ENCODE data around the gene UBE2E2.

Gene UBE2E2

DNA sequence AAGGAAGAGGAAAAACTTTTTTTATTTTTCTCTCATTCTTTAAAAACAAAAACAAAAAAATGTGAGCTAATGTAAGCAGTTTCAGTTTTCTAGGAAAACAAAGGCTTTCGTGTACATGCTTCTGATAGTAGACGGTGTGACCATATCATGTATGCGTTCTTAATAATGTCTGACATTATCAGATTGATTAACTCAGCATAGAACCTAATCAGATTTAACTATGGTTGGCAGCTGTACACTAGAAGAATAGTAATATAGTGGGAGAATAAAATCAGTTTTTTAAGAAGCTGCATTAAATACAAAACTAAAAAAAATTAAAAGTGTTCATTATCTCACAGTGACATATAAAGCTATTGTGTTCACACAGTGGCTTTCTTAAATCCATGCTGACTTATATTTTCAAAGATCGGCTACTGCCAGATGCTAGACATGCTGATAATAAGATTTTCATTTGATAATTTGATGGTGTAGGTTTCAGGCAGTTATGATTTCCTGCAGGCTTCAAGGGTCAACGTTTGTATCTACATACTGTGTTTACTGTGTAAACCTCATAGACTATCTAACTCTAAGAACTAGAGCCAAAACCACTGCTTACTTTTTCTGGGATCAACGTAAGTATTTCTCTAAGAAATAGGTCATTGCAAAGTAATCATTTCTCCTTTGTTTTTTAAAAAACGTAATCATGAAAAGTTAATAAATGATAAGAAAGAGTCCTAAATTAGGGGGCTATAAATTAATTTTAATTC lies 74.0 kb downstream of the UBE2E2 start:
- DNase-seq (ENCODE audit: low spot score): no peak

DNA sequence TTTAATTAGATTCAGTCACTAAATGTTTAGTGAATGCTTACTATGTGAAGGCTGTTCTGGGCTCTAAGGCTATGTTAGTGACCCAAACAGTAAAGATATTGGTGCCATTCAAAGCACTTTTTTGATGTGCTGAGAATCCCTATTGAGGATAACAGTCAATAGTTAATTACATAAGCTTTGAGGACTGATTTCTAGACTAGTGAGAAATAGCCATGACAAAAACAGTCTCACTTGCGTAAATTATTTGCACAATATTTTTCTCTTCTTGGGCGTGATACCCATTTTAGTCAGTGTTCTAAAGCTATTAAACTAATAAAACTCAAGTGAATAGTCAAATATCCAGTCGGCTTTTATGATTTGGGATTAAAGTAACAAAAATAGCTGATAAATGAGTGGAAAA lies 74.6 kb downstream of the UBE2E2 start:
- DNase-seq (ENCODE audit: low spot score): no peak

DNA sequence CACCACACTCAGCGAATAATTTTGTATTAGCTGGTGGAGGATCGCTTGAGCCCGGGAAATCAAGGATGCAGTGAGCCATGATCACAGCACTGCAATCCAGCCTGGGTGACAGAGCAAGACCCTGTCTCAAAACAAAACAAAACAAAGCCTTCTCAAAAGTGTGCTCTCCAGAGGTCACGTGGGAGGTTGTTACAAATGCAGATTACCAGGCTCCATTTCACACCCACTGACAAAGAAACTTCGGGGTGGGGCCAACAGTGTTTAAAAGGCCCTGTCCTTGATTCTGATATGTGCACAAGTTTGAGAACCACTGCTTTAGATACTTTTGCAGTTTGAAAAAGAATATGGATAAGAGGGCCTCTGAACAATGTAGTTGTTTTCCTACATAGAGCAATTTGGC lies 80.5 kb downstream of the UBE2E2 start:
- no peak for DNase-seq (ENCODE audit: low spot score)

DNA sequence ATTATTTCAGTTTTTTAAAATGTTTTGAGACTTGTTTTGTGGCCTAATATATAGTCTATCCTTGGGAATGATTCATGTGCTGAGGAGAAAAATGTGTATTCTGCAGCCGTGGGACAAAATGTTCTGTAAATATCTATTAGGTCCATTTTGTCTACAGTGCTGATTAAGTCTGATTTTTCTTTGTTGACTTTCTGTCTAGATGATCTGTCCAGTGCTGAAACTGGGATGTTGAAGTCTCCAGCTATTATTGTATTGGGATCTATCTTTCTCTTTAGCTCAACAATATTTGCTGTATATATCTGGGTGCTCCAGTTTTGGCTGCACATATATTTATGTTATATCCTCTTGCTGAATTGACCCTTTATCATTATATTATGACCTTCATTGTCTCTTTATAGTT lies 85.2 kb downstream of the UBE2E2 start:
- DNase-seq (ENCODE audit: low spot score): no peak

DNA sequence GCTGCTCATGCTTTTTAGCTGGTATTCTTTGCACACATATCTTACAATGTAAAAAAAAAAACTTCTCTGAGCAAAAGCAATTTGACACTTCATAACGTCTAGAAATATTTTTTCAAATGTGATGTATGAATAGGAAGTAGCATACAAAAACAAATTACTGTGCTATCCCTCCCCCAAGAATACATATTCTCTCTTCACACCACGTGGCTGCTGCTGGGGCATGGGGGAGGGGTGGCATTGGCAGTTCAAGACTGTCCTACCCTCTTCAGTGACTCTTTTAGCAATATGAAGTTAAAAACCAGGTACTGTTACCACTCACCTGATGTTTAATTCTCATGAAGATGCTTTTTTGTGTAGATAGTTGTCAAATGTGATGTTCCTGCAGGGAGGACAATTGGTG lies 85.6 kb downstream of the UBE2E2 start:
- no peak for DNase-seq (ENCODE audit: low spot score)

DNA sequence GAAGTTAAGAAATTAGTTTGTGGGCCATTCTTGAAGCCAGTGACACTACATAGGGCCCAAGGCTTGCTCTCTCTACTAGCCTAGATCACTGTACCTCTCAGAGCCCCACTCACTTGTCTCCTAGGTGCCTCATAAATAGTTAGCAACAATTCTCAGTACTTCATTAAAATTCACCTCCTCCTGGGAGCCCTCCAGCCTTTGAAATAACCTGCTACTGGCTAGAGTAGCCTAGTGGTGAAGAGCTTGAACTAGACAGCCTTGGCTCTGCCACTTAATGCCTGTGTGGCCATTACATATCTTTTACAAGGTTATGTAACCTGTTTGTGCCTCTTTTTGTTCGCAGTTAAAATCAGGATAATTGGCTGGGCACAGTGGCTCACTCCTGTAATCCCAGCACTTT lies 89.3 kb downstream of the UBE2E2 start:
- DNase-seq (ENCODE audit: low spot score): no peak

DNA sequence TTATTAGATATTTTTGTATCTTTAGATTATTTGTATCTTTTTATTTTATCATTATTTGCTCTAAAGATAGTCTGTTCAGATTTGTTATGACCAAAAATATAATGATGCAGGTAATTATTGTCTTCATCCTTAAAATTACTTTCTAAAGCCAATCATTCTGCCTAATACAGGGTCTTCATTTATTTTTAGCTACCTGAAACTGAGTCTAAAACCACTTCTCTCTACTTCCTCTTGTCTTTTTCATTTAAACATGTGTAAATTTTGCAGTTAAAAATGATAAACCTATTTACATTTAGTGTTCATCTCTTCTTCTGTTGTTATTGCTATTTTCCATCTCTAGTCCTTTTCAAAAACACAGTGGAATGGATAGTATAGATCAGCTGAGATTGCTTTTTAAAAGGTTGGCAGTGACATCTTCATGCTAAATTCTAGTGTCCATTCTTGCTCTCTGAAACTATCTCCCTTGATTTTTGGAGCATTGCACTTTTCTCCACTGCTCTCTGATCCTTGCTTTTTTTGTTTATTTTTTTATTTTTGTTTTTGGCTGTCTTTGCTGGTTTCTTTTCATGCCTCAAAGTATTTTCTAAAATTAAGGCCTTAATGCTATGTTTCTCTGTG lies 91.8 kb downstream of the UBE2E2 start:
- no peak for DNase-seq (ENCODE audit: low spot score)

DNA sequence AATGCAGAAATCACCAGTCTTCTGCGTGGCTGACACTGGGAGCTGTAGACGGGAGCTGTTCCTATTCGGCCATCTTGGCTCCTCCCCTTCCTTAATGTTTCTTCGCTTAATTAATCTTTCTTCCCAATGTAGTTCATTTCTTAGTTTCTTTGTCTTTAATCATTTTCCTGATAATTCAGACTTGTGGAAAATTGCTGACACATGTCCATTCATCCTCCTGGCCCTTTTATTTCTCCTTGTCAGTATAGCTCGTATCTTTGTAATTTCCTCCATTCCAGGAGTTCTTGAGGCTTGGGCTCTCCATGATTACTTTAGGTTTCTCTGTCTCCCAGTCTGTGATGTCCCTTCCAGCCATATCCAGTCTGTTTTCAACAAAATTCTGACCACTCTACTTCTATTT lies 98.7 kb downstream of the UBE2E2 start:
- DNase-seq (ENCODE audit: low spot score): no peak

DNA sequence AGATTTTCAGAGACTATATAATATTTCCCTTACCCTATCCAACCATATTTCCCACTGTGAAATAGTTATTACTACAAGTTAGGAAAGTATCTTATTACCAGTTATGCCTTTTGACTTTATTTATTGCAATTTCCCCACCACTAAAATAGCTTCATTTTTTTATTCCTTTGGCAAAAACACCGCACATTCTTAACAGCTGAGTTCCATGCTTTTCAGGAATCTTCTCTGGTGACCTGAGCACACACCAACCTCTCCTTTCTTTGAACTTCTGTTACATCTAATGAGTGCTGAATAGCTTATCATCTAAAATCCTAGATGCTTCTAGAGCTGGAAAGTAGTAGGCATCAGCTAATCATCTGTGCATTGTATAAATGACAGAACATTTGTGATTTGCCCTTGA lies 99.1 kb downstream of the UBE2E2 start:
- no peak for DNase-seq (ENCODE audit: low spot score)

DNA sequence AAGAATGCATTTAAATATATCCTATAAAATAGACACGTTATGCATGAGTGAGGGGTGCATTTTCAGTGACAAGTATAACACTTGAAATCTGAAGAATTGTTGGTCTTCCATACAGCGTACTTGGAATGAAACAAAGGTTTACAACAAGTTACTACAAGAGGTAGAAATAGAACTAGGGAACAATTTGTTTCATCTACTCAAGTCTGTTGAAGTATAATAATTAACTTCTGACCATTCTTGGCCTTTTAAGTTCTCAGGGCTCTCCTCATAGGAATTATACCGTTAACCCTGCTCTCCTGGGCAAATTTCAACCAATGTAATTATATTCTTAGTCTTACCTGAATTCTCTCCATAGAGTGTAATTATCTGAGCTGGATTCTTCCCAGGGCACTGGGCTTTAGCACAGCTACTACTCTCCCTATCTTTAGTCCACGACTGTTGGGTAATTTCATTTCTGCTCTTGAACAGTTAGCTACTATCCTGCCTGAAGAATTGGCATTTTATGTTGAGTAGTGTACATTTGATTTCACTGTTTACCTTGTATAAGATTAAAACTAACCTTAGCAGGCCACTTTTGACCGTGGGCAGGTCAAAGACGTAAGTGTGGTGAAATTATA lies 100.6 kb downstream of the UBE2E2 start:
- no peak for DNase-seq (ENCODE audit: low spot score)

DNA sequence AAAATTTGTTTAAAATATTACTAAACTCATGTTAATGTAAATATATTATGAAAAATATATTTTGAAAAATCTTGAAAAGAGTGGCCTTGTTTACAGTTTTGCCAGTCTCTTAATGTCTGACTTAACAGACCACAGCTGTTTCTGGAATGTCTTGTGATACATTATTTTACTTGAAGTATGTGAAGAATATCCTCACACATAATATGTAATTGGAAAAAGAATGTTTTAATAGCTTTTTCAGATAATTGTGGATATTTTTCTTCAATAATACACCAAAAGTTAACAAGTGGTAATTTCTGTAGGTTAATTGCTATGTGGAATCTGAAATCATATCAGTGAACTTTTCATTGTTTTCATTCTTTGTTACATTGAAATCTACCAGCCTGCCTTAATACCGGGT lies 101.3 kb downstream of the UBE2E2 start:
- DNase-seq (ENCODE audit: low spot score): no peak

DNA sequence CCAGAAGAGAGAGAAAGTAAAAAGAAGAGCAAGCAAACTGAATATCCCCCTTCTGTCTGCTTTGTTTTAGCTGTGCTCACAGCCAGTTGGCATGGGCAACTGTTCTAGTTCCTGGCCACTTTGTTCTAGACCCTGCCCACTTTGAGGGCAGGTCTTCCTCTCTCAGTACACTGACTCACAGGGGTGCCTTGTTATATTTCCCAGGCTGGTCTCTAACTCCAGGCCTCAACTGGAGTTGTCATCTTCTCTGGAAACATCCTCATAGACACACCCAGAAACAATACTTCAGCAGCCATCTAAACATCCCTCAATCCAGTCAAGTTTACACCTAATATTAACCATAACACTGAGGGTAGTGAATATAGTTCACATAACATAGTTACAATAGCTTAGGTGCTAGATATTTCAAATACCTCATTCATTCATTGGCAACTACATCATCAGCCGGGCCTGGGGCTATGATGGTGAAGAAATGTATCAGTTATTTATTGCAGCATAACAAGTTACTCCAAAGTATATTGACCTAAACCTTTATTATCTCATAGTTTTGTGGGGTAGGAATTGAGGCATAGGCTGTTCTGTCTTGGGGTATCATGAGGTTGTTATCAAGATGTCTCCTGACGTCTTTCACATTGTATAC lies 106.0 kb downstream of the UBE2E2 start:
- no peak for DNase-seq (ENCODE audit: low spot score)

DNA sequence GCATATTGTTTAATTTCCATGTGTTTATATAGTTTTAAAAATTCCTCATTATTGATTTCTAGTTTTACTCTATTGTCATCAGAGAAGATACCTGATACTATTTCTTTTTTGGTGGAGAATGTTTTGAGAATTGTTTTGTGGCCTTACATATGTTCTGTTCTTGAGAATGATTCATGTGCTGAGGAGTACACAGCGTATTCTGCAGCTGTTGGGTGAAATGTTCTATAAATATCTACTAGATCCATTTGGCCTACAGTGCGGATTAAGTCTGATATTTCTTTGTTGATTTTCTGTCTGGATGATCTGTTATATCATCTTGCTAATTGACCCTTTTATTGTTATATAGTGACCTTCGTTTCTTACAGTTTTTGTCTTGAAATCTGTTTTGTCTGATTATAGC lies 109.7 kb downstream of the UBE2E2 start:
- no peak for DNase-seq (ENCODE audit: low spot score)

DNA sequence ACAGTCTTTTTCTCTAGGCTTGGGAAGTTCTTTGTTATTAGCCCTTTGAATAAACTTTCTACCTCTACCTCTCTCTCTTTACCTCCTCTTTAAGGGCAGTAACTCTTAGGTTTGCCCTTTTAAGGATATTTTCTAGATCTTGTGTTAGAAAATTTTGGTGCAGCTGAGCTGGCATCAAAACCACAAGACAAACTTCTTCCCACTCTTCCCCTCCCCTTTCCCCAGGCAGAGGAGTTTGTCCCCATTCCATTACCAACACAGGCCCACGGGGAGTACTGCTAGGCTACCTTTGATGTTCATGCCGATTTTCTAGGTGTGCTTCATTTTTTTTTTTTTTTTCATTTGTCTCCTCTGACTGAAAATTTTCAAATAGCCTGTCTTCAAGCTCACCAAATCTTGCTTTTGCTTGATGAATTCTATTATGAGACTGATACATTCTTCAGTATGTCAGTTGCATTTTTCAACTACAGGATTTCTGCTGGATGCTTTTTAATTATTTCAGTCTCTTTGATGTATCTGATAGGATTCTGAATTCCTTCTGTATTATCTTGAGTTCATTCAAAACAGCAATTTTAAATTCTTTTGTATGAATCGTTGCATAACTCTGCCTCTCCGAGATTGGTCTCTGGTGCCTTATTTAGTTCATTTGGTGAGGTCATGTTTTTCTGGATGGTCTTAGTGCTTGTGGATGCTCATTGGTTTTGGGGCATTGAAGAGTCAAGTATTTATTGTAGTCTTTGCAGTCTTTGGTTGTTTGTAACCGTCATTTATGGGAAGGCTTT lies 112.0 kb downstream of the UBE2E2 start:
- DNase-seq (ENCODE audit: low spot score): no peak

DNA sequence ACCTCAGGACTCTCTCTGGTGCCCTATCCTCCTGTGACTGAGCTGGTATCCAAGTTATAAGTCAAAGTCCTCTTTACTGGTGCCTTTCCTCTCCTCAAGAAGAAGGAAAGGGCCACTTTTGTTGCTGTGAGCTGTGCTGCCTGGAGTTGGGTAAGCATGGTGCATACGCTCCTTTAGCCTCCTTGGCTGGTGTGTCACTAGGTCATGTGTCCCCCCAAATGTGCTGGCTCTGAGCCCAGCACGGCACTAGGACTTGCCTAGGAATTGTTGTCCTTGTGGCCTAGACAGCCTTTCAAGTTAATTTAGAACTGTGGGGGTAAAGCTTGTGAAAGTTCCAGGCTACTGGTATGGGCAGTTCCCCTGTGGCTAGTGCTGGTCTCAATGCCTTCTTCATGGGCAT lies 113.8 kb downstream of the UBE2E2 start:
- DNase-seq (ENCODE audit: low spot score): no peak

DNA sequence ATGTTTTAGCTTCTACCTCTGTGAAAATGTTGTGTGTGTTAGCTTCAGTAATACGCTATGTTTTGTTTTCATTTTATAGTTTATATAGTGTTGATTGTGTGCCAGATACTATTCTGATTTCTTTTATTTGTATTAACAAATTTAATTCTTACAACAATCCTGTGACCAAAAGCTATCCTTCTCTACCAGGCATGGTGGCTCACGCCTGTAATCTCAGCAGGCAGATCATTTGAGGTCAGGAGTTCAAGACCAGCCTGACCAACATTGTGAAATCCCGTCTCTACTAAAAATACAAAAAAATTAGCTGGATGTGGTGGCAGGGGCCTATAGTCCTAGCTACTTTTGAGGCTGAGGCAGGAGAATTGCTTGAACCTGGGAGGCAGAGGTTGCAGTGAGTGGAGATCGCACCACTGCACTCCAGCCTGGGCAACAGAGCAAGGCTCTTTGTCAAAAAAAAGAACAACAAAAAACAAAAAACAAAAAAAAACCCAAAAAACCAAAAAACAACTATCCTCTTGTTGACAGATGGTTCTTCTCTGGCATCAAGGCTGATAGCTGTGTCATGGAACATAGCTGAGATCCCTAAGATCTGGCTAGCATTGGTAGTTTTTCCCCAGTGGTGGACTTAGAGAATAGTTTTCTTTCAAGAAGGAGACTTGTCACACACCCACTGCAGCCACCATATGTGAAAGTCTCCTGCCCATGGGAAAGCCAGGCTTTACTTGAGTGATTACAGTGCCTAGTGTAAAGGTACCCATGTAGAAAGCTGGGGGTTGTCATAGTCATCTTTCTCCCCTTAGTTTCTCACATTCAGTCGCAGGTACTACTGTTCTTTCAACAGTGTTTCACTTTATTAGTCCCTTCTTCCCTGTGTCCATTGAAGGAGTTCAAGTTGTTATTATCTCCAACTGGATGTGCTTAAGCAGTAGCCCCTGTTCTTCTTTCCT lies 116.5 kb downstream of the UBE2E2 start:
- DNase-seq (ENCODE audit: low spot score): no peak

DNA sequence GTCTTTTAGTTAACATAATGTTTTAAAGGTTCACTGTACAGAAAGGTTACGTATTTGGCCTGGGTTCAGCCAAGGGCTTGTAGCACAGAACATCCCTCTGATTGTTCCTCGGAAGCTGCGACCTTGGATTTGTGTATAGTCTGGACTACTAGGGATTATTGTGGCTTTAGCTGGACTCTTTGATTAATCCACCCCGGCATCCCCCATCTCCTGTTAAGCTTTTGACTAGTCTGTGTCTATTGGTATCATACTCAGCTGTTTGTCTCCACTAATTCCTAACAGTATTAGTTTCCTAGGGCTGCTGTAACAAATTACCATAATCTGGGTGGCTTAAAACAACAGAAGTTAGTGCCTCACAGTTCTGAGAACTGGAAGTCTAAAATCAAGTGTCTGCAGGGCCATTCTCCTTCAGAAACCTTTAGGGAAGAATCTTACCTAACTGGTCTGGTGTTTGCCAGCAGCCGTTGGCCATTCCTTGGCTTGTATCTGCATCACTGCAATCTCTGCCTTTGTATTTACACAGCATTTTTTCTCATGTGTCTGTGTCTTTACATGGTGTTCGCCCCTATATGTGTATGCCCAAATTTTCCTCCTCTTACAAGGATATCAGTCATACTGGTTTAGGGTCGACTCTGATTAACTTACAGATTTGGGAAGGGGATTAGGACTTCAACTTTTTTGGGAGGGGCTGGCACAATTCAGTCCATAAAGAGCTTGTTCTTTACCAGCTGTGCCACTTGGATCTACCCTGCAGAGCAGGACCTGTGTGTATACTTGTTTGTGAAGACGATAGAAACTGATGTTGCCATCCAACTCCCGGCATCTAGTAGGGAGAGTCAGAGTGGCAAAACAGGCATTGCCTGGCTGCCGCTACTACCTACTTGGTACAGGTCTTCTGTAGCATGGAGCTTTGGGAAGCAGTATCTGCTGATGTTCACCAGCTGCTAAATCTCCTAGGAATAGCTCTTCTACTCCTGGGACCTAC lies 117.8 kb downstream of the UBE2E2 start:
- no peak for DNase-seq (ENCODE audit: low spot score)

DNA sequence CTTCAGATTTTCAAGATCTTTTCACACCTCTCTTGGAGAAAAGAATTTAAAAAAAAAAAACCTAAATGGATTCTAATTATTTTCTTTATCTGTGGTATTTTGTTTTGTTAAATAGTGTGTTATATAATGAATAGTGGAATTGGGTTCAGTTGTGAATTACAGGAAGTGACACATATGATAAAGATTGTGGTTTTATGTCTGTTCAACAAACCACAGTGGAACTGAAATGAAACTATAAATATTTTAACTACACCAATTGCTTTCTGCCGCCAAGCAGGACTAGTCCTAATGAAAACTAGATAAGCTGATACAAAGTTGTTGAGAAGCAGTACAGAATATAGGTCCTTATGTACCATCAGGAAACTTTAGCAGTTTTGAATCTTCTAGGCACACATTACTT lies 121.6 kb downstream of the UBE2E2 start:
- no peak for DNase-seq (ENCODE audit: low spot score)

DNA sequence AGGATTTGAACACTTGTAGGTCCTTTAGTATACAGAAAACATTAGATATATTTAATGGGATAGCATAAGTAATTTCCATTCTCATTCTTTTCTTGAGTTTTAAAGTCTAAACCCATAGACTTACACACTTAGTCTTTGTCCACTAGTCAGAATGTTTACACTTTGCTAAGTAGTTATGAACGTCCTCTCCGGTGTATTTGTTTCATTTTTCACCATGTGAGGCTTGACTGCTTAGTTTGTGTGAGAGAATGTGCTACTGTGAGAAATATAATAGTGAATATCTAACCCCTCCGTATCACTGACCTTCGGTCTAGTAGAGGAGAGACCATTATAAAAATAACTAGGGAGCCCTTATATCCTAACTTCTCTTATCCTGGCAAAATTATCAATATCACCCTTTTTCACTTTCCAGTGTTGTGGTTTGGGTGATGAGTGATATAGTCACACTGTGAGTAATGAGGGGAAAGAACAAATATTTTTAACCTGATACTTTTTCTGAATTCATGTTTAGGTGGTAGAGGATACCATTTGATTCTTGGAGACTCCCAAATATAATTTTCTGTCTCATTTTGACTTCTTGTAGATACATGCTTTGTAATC lies 122.4 kb downstream of the UBE2E2 start:
- no peak for DNase-seq (ENCODE audit: low spot score)

All from ecto neural progenitor cell (in vitro differentiated cells).